HEK293T (cell line): Measurements from ENCODE around the gene SERTAD4.

Experiments used
- ARNT ChIP-seq: fragments of 450-650 bp; IDR thresholded peaks from 2 replicates; pipeline ENCODE4 v1.6.1; 2017; ENCODE audit warnings: mild to moderate bottlenecking
- FOXA1 ChIP-seq: fragments of 450-650 bp; IDR thresholded peaks from 2 replicates; pipeline ENCODE4 v1.6.1; 2016; ENCODE audit warnings: mild to moderate bottlenecking
- PKNOX1 ChIP-seq: fragments of 450-650 bp; IDR thresholded peaks from 2 replicates; pipeline ENCODE4 v1.6.1; 2016
- SP1 ChIP-seq: fragments of 450-650 bp; IDR thresholded peaks from 2 replicates; pipeline ENCODE4 v1.6.1; 2017

DNA sequence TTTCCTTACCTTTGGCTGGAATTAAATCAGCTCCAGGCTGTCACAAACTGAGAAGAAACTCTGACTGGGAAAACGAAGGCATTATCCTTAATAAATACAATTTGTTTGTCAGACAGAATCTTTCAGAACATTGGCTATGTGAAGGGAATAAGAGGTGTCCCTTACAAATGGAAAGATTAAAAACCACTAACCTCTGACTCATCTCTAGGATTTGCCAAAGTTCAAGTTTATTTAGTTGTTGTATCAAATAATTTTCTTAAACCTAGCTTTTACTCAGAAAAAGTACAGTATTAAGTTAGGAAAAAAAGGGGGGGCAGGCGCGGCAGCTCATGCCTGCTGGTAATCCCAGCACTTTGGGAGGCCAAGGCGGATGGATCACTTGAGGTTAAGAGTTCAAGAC, 15.7 kb downstream of the SERTAD4 start:
- TF ChIP-seq PKNOX1, result no peak
- no peak for TF ChIP-seq SP1
- no peak for TF ChIP-seq FOXA1
- TF ChIP-seq ARNT, result no peak
